GM21825 (cell line): ENCODE measurements around the gene OR1J2.

Source experiments
- ATAC-seq: cut with Tn5 transposase; IDR thresholded peaks from one replicate; pipeline ENCODE4 v1.9.1; 2021; ENCODE audit warnings: mild to moderate bottlenecking, moderate library complexity; ENCODE audit not compliant: unreplicated experiment

OR1J2 gene

DNA sequence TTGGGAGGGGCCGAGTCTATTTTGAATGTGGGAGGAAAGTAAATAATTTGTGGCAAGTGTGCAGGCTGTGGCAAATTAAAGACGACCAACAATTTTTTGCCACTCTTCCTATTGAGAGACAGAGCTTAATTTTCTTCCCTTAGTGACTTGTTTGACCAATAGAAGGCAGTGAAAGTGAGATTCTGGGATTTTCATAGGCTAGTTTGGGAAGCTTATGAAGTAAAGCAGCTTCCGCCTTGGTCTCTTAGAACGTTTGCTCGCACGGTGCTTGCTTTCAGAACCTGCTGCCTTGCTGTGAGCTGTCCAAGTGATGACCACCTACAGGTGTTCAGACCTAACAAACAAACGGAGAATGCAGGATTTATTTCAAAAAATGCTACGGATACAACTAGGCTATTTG, 35.6 kb downstream of the OR1J2 start:
- no peak for ATAC-seq

DNA sequence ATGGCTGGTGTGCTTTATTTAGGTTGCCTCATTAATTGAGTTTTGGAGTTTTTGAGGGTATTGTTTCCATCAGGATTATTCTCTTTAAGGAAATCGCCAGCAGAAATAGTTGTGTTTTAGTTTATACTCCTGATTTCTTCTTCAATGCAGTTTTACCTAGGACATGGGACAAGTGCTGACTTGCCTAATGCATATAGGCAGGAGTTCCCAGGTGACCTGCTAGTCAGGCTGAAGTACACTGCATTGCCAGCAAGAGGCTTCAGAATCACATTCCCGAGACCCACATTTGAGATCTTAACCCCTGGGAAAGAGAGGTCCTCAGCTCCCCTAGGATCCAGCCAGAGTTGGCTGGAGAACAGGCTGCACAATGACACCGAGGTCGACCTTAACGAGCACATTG, 40.8 kb downstream of the OR1J2 start:
- ATAC-seq: no peak

DNA sequence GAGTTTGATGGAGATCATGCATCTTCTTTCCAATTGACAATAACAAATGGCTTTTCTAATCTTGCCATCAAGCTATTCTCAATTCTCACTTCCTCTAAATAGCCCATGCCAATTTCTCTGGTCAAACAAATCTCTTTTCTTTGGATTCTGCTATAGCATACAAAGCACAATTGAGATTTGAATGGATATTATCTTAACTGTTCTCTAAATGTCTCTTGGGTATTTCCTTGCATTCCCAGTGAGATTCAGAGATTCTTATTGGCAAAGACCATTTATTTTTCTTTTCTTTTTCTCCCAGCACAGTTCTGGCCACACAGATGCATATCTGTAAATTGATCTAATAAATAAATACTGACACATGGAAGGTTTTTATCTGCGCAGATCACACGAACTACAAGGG, 42.2 kb downstream of the OR1J2 start, which contains the start of gene OR1N2:
Gene OR1N2, plus strand, starts transcription at position 301 of the 400 bp plus-strand sequence. CDS start 100 bp downstream, outside the sequence.
- no peak for ATAC-seq
